HG02798 (cell line): ENCODE measurements around the gene THSD8.
"Not testable (repeated sequence)": the region's sequence is repeated elsewhere in the genome, so short reads cannot be mapped to it uniquely, and the experiment has no call there.

Source experiments
- ATAC-seq: cut with Tn5 transposase; IDR thresholded peaks from one replicate; pipeline ENCODE4 v1.9.1; 2021; ENCODE audit warnings: mild to moderate bottlenecking; ENCODE audit not compliant: unreplicated experiment, poor library complexity

Gene THSD8

DNA sequence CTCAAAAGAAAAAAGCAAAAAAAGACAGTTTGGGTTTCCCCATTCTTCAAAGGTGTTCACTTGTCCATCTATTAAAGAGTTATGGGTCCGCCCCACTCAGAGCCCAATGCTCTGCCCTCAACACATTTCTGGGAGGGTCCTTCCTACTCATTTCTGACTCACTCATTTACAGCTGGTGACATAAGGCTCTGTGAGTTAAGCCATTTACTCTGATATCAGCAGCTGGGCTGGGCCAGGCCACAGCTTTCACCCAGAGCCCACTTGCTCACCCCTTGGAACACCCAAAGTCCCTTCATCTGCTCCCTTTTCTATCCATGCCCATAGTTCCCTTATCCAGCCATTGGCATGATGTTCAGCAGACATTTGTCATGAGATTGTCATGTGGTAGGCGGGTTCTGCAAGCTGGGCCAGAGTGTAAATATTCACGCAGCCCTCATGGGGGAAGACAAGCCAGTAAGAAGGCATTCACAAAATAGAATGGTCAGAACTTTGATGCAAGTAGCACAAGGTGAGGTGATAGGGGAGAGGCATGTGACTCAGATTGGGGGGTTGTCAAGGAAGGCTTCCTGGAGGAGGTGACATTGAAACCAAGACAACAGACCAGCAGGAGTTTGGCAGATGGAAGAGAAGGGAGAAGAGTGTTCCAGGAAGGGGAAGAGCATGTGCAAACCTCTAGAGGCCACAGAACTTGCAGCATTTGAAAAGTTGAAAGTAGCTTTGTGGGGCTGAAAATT lies 42.3 kb downstream of the THSD8 start:
- no peak for ATAC-seq

DNA sequence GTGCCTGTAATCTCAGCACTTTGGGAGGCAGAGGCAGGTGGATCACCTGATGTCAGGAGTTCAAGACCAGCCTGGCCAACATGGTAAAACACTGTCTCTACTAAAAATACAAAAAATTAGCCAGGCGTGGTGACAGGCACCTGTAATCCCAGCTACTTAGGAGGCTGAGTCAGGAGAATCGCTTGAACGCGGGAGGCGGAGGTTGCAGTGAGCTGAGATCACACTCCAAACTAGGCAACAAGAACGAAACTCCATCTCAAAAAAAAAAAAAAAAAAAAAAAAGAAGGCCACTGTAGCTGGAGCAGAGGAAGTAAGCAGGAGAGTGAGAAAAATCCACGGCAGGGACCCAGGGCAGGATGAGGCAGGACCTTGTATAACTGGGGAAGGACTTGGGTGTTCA lies 44.7 kb downstream of the THSD8 start:
- not testable (repeated sequence) for ATAC-seq

DNA sequence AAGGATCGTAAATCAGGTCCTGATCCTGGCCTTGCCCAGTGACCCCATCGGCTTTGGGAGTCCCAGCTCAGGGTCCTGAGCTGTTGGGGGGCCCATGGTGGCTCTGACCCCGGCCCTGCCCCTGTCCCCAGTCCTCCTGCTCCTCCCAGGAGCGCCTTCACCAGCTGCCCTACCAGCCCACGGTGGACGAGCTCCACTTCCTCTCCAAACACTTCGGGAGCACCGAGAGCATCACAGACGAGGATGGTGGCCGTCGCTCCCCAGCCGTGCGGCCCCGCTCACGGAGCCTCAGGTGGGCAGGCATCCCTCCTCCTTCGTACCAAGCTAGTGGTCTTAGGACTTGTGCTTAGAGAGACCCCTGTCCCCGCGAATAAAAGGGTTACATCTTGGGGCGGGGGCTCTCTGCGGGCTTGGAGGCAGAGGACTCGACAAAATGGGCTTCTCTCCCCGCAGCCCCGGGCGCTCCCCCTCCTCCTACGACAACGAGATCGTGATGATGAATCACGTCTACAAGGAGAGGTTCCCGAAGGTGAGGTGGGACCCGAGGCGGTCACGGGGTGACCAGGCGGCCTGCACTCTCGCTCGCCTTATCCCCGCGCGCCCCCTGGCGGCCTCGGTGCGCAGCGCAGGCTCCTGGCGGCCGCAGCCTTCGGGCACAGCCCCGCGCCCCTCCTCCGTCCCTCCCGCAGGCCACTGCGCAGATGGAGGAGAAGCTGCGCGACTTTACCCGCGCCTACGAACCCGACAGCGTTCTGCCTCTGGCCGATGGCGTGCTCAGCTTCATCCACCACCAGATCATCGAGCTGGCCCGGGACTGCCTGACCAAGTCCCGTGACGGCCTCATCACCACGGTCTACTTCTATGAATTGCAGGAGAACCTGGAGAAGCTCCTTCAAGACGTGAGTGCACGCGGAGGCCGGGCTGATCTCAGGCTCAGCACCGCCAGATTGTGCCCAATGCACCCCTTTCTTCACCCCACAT lies 45.6 kb downstream of the THSD8 start:
- peak; percentile 74 for ATAC-seq
